IMR-90 (cell line): ENCODE results near the gene GRAMD2B.

ENCODE experiments used
- CTCF ChIP-seq: conservative IDR thresholded peaks from 2 replicates; pipeline ENCODE4 v1.5.1; 2012; ENCODE audit warnings: mild to moderate bottlenecking, low read depth, low read length, improper control_type of control experiment
- MAZ ChIP-seq: IDR thresholded peaks from 2 replicates; pipeline ENCODE4 v1.6.1; 2012; ENCODE audit warnings: low read depth, mild to moderate bottlenecking, low read length, improper control_type of control experiment, moderate library complexity, borderline replicate concordance
- POLR2A ChIP-seq: IDR thresholded peaks from 2 replicates; pipeline ENCODE4 v1.6.1; 2012; ENCODE audit warnings: mild to moderate bottlenecking, low read depth, low read length
- RAD21 ChIP-seq: IDR thresholded peaks from 2 replicates; pipeline ENCODE4 v1.6.1; 2012; ENCODE audit warnings: low read length, improper control_type of control experiment
- USF2 ChIP-seq: fragments of 150-350 bp; IDR thresholded peaks from 2 replicates; pipeline ENCODE4 v1.6.1; 2017; ENCODE audit warnings: mild to moderate bottlenecking, antibody characterized with exemption, low read length, low read depth
- TF ChIP-seq, protein P1 (sequence below): fragments of 150-350 bp; IDR thresholded peaks from 2 replicates; pipeline ENCODE4 v1.6.1; 2016; ENCODE audit warnings: low read depth, mild to moderate bottlenecking, low read length, moderate library complexity, borderline replicate concordance

DNA sequence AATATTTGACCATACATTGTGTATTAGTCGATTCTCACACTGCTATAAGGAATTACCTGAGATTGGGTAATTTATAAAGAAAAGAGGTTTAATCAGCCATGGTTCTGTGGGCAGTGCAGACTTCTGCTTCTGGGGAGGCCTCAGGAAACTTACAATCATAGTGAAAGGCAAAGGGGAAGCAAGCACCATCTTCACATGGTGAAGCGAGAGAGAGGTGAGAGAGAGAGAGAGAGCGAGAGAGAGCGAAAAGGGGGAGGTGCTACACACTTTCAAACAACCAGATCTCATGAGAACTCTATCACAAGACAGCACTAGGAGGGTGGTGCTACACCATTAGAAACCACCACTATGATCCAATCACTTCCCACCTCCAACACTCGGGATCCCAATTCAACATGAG lies 4.1 kb upstream of the GRAMD2B start:
- TF ChIP-seq USF2 (no peak), CTCF (no peak), RAD21 (no peak), POLR2A (no peak), MAZ (no peak)
- TF ChIP-seq, protein P1, sequence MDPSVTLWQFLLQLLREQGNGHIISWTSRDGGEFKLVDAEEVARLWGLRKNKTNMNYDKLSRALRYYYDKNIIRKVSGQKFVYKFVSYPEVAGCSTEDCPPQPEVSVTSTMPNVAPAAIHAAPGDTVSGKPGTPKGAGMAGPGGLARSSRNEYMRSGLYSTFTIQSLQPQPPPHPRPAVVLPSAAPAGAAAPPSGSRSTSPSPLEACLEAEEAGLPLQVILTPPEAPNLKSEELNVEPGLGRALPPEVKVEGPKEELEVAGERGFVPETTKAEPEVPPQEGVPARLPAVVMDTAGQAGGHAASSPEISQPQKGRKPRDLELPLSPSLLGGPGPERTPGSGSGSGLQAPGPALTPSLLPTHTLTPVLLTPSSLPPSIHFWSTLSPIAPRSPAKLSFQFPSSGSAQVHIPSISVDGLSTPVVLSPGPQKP, result no peak
